CD4-positive, alpha-beta T cell treated with Interleukin-15 for 1 hour (primary cell): Measurements from ENCODE around the gene GALK1.

Source experiments
- DNase-seq: peaks from one replicate; pipeline ENCODE4 v3.0.0-alpha.2; 2020

Gene GALK1

GRCh38 chr17:75748706-75749105 is 16.3 kb downstream of the GALK1 start:
- no peak for DNase-seq

GRCh38 chr17:75743625-75744206 is 21.3 kb downstream of the GALK1 start:
- DNase-seq: no peak

DNA sequence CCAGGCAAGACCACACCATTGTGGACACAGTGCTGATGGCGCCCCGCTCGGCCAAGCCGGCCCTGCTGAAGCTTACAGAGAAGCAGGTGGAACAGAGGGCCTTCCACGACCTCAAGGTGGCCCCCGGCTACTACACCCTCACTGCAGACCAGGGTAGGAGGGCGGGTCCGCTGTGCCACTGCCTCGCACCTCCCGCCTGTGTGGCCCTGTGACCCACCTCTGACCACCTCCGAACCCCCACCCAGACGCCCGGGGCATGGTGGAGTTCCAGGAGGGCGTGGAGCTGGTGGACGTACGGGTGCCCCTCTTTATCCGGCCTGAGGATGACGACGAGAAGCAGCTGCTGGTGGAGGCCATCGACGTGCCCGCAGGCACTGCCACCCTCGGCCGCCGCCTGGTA is 22.7 kb downstream of the GALK1 start:
- DNase-seq: no peak

DNA sequence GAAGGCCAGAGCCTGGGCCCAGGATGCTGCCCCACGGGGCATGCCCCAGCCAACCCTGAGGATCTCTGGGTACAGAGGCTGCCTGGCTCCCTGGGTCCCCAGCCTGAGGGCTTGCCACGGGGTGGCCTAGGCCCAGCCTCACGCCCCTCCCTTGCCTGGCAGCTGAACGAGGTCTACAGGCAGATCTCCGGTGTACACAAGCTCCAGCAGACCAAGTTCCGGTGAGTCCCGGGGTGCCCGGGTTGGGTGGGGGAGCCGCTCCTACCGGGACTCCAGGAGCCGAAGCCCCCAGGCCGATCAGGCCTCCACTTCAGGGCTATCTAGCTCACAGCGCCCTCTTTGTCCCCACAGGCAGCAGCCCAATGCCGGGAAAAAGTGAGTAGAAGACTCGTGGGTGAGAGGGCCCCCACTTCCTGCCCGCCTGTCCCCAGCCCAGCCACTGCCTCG is 24.3 kb downstream of the GALK1 start:
- DNase-seq: no peak

- DNase-seq: no peak
These were observed 24.8 kb downstream of the GALK1 start for GRCh38 chr17:75740215-75740614.

GRCh38 chr17:75739801-75740200 is 25.2 kb downstream of the GALK1 start:
- no peak for DNase-seq

DNA sequence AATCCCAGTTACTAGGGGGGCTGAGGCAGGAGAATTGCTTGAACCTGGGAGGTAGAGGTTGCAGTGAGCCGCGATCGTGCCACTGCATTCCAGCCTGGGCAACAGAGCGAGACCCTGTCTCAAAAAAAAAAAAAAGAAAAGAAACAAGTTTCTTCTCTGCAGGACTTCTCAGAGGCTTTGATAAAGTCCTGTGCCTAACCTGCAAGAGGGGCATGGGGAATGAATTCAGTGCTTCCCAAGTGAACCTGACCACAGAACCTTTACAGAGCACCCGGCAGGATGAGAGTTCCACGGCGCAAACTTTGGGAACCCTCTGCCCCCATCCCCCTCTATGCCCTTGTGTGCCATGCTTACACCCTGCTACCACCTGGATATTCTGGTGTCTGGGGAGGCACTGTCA is 25.8 kb downstream of the GALK1 start:
- DNase-seq: no peak

DNA sequence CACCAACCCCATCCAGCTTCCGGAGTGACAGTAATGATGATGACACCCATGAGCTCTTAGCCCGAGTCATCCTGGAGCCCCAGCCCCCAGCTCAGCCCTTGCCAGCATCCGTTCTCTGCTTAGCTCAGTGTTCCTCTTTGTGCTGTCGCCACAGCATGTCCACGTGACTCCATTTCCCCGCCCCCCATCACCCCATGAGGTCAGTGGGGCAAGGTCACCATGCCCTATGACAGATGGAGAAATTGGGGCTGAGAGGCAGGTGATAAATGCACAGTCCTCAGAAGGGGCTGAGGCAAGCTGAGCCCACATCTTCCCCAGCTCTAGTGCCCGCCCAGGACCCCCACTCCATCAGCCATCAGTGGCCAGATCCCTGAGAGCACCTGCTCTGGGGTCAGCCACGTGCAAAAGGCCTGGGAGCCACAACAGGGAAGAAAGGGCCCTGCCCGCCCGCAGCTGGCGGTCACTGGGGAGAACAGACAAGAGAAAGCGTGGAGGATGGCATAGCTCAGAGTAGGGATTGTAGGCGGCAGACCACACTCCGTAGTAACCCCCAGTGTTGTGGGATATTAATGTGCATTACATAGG is 26.7 kb downstream of the GALK1 start:
- peak; percentile 84 for DNase-seq

- DNase-seq: no peak
These were observed 27.6 kb downstream of the GALK1 start for GRCh38 chr17:75737133-75737962.

- no peak for DNase-seq
These were observed 28.7 kb downstream of the GALK1 start for GRCh38 chr17:75736173-75736835.

- DNase-seq: no peak
These were observed 30.2 kb downstream of the GALK1 start for GRCh38 chr17:75734674-75735294.

GRCh38 chr17:75733471-75733870 is 31.5 kb downstream of the GALK1 start:
- DNase-seq: no peak

GRCh38 chr17:75731716-75732498 is 33.1 kb downstream of the GALK1 start:
- DNase-seq: no peak

GRCh38 chr17:75731086-75731715 is 33.8 kb downstream of the GALK1 start:
- no peak for DNase-seq

GRCh38 chr17:75730065-75730464 is 34.9 kb downstream of the GALK1 start:
- DNase-seq: no peak

DNA sequence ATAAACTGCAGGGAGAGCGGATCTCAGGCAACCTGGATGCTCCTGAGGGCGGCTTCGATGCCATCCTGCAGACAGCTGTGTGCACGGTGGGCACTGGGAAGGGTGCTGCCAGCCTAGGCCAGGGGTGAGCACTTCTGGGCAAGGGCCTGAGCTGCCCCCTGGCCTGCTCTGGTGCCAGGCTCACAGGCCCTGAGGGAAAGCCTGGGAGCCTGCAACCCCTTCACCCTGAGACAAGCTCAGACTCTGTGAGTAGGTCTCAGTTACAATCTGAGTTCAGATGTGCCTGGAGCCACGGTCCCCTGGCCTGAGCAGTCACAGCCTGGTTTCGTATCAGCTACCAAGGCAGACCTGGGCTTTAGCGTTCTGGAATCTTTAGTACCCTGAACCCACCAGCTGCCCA is 35.6 kb downstream of the GALK1 start:
- DNase-seq: no peak

DNA sequence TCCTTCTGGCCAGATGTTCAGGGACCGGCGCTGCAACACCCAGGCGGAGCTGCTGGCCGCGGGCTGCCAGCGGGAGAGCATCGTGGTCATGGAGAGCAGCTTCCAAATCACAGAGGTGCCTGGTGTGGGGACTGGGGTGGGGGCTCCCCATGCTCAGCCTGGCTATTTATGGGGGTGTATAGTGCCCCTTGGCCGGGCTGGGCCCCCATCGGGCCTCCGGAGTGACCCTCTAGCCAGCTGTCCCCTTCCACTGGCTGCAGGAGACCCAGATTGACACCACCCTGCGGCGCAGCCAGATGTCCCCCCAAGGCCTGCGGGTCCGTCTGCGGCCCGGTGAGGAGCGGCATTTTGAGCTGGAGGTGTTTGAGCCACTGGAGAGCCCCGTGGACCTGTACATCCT is 37.6 kb downstream of the GALK1 start:
- DNase-seq: no peak

- no peak for DNase-seq
These were observed 39.5 kb downstream of the GALK1 start for GRCh38 chr17:75725504-75725903.

- no peak for DNase-seq
These were observed 40.7 kb downstream of the GALK1 start for GRCh38 chr17:75724016-75725003.

- no peak for DNase-seq
These were observed 41.6 kb downstream of the GALK1 start for GRCh38 chr17:75723171-75723930.
